ENCODE measurements around the gene GPC2. TPM values are rescaled to one million over a fixed set of nuclear protein-coding genes. Genes with fewer than 3 reads are reported as not detected.
"Not testable (repeated sequence)": the region's sequence is repeated elsewhere in the genome, so short reads cannot be mapped to it uniquely, and the experiment has no call there.

GPC2 gene
- total RNA-seq, 4 donors from 2014 or later, result 7.3 to 45.4 (median 14.8) TPM

DNA sequence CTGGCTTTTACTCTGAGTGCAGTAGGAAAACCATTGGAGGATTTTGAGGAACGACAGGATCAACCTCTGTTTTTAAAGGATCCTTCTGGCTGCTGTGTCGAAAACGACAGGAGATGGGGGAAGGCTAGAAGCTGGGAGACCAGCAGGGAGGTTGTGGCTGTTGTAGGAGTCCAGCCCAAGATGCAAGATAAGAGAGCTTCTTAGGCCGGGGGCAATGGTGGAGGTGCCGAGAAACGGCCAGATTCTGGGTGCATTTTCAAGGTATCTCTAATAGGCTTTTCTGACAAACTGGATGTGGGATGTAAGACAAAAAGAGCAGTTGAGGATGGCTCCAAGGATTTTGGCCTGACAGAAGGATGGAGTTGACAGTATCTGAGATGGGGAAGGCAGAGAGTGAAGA, 32.3 kb upstream of the GPC2 start:
- Histone ChIP-seq H3K4me1 (no peaks in the 10 kb centered on the region), H3K27ac (no peak overlapping the region), H3K9me3 (no peaks in the 10 kb centered on the region), H3K36me3 (no peaks in the 10 kb centered on the region), H3K27me3 (no peaks in the 10 kb centered on the region), H3K4me3 (no peak overlapping the region)
- TF ChIP-seq POLR2AphosphoS5 (IDR thresholded peaks at IDR 0.05) (no peak), POLR2A (IDR thresholded peaks at IDR 0.05) (no peak), EP300 (IDR thresholded peaks at IDR 0.05) (no peak)
- TF ChIP-seq, protein P1, sequence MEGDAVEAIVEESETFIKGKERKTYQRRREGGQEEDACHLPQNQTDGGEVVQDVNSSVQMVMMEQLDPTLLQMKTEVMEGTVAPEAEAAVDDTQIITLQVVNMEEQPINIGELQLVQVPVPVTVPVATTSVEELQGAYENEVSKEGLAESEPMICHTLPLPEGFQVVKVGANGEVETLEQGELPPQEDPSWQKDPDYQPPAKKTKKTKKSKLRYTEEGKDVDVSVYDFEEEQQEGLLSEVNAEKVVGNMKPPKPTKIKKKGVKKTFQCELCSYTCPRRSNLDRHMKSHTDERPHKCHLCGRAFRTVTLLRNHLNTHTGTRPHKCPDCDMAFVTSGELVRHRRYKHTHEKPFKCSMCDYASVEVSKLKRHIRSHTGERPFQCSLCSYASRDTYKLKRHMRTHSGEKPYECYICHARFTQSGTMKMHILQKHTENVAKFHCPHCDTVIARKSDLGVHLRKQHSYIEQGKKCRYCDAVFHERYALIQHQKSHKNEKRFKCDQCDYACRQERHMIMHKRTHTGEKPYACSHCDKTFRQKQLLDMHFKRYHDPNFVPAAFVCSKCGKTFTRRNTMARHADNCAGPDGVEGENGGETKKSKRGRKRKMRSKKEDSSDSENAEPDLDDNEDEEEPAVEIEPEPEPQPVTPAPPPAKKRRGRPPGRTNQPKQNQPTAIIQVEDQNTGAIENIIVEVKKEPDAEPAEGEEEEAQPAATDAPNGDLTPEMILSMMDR (IDR thresholded peaks at IDR 0.05), result no peak
- WGBS, result 77% methylated on average over 6 of the region's 6 CpGs
- no peak for DNase-seq (ENCODE audit: low spot score in 2 of 2)

DNA sequence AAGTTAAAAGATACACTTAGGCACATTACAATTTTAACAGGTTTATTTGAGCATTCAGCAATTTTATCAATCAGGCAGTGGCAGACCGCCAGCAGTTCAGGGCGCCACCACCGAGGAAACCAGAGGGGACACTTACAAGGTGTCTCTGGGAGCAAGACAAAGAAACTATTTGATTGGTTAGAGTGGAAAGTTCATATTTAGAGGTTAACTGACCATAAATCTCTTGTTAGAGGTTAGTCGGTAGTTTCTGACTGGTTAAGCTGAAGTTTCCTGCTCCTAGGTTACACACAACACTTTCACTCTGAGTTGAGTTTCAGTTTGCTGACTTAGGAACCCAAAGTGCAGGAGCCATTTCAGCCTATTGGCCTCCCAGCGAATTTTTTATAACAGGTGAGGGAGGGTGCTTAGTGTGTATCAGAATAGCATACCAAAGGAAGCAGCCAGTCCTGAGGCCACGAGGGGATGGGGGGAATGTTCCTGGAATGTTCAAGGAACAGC, 31.8 kb upstream of the GPC2 start:
- Histone ChIP-seq H3K4me3 (no peak overlapping the region), H3K4me1 (no peaks in the 10 kb centered on the region), H3K27me3 (no peaks in the 10 kb centered on the region), H3K36me3 (no peaks in the 10 kb centered on the region), H3K27ac (no peak overlapping the region), H3K9me3 (no peaks in the 10 kb centered on the region)
- no peak for DNase-seq (ENCODE audit: low spot score in 2 of 2)
- TF ChIP-seq EP300 (IDR thresholded peaks at IDR 0.05), result no peak
- TF ChIP-seq, protein P1 (IDR thresholded peaks at IDR 0.05), result no peak
- TF ChIP-seq POLR2AphosphoS5 (IDR thresholded peaks at IDR 0.05), result no peak
- 64% methylated on average over 6 of the region's 6 CpGs for WGBS

- no peak for TF ChIP-seq POLR2A (IDR thresholded peaks at IDR 0.05)
- TF ChIP-seq POLR2AphosphoS5 (IDR thresholded peaks at IDR 0.05), result no peak
- no peak for TF ChIP-seq EP300 (IDR thresholded peaks at IDR 0.05)
- TF ChIP-seq, protein P1 (IDR thresholded peaks at IDR 0.05), result no peak
- DNase-seq (ENCODE audit: low spot score in 2 of 2), result no peak
- Histone ChIP-seq H3K27me3 (no peaks in the 10 kb centered on the region), H3K4me1 (no peaks in the 10 kb centered on the region), H3K9me3 (no peaks in the 10 kb centered on the region), H3K36me3 (no peaks in the 10 kb centered on the region), H3K4me3 (no peak overlapping the region), H3K27ac (no peak overlapping the region)
- 86% methylated on average over 9 of the region's 9 CpGs for WGBS
Observed at GRCh38 chr7:100204454-100204853, 27.3 kb upstream of the GPC2 start.

DNA sequence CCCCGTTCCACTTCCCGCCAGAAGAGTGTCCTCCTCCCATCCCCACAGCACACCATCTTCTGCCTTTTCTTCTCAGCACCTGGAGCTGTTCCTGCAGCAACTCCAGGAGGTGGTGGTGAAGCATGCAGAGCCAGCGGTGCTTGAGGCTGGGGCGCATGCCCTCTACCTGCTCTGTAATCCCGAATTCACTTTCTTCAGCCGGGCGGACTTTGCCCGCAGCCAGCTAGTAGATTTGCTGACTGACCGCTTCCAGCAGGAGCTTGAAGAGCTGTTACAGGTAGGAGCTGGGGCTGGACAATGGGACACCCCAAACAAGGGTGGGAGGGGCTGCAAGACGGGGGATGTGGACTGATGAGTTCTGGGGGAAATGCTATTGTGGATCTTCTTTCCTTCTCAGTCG, 23.5 kb upstream of the GPC2 start:
- Histone ChIP-seq H3K4me1 (no peaks in the 10 kb centered on the region), H3K9me3 (no peaks in the 10 kb centered on the region), H3K27ac (no peak overlapping the region), H3K27me3 (no peaks in the 10 kb centered on the region), H3K36me3 (no peaks in the 10 kb centered on the region), H3K4me3 (no peak overlapping the region)
- TF ChIP-seq EP300 (IDR thresholded peaks at IDR 0.05), result no peak
- TF ChIP-seq, protein P1 (IDR thresholded peaks at IDR 0.05), result no peak
- TF ChIP-seq POLR2A (IDR thresholded peaks at IDR 0.05), result no peak
- no peak for TF ChIP-seq POLR2AphosphoS5 (IDR thresholded peaks at IDR 0.05)
- WGBS, result 89% methylated on average over 10 of the region's 11 CpGs
- DNase-seq (ENCODE audit: low spot score in 2 of 2), result no peak

GRCh38 chr7:100198266-100198665, 21.1 kb upstream of the GPC2 start:
- 90% methylated on average over 10 of the region's 10 CpGs for WGBS
- H3K27ac ChIP-seq, result no peak overlapping the region
- H3K4me3 ChIP-seq, result no peak overlapping the region
- DNase-seq (ENCODE audit: low spot score in 2 of 2), result no peak
- TF ChIP-seq POLR2A (IDR thresholded peaks at IDR 0.05) (no peak), POLR2AphosphoS5 (IDR thresholded peaks at IDR 0.05) (no peak), EP300 (IDR thresholded peaks at IDR 0.05) (no peak)
- TF ChIP-seq, protein P1 (IDR thresholded peaks at IDR 0.05), result no peak
- H3K9me3 ChIP-seq, result no peaks in the 10 kb centered on the region
- no peaks in the 10 kb centered on the region for H3K4me1 ChIP-seq
- H3K27me3 ChIP-seq, result no peaks in the 10 kb centered on the region
- no peaks in the 10 kb centered on the region for H3K36me3 ChIP-seq

DNA sequence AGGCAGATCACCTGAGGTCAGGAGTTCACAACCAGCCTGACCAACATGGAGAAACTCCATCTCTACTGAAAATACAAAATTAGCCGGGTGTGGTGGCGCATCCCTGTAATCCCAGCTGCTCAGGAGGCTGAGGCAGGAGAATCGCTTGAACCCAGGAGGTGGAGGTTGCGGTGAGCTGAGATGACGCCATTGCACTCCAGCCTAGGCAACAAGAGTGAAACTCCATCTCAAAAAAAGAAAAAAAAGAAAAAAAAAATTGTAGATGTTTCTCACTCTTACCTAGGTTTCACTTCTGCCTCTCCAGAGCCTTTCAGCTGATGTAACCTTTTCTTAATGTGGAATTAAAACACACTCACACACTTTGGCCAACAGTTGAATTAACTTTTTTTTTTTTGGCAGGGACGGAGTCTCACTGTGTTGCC, 18.7 kb upstream of the GPC2 start:
- not testable (repeated sequence) for DNase-seq (ENCODE audit: low spot score in 2 of 2); H3K27me3 ChIP-seq; H3K4me1 ChIP-seq; H3K9me3 ChIP-seq; H3K27ac ChIP-seq; H3K36me3 ChIP-seq; H3K4me3 ChIP-seq
- 93% methylated on average over 6 of the region's 6 CpGs for WGBS
